SH-SY5Y (cell line): Measurements from ENCODE around the gene RPS4Y2.

Experiments
- GATA2 ChIP-seq: IDR thresholded peaks from 2 replicates; pipeline ENCODE4 v1.6.1; 2011; ENCODE audit warnings: mild to moderate bottlenecking, low read depth, low read length
- GATA3 ChIP-seq: IDR thresholded peaks from 2 replicates; pipeline ENCODE4 v1.6.1; 2011; ENCODE audit warnings: low read depth, mild to moderate bottlenecking, low read length, moderate library complexity

Gene RPS4Y2

GRCh38 chrY:20755808-20756207 lies at the start of gene RPS4Y2:
Gene RPS4Y2, plus strand, starts transcription at chrY:20756108. Its CDS starts 56 bp downstream, at chrY:20756164.
- TF ChIP-seq GATA3 (no peak), GATA2 (no peak)

DNA sequence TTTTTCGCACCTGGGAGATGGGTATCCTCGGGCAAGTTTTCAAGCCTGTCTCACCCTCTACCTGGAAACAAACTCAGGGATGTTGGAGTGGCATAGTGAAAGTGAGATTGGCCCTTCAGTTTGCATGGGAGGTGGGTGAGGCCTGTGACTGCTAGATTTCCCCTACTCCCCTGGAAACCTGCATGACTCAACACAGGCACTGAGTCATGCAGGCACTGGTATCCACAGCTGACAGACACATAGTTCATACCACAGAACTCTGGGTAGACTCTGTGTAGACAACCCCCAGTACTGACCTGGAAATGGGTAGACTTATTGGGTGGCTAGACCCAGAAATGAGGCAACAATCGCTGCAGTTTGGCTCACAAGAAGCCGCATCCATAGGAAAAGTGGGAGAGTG lies 41.5 kb upstream of the RPS4Y2 start:
- TF ChIP-seq GATA3 (no peak), GATA2 (no peak)

DNA sequence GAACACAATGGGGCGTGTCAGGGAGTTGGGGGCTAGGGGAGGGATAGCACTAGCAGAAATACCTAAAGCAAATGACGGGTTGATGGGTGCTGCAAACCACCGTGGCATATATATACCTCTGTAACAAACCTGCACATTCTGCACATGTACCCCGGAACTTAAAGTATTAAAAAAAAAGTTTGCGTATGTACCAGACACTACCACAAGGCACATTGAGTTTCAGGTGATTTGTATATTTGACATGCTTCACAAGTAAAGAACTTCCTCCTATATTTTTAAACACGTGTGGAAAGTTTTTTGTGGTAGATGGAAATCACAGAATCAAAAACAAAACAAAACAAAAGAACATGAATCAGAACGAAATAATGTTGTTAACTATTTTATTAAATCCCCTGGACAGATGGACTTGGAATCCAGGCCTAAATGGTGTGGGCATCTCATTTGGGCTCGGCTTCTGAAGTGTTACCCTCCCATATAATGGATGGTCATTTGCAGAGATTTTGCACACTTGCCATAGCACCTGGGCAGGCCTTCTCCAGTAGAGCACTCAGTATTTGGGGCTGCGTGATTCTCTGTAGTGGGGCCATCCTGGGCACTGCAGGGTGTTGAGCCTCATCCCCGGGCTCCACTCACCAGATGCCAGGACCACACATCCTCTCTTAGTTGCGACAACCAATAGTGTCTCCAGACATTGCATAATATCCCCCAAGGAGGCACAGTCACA lies 29.6 kb upstream of the RPS4Y2 start:
- no peak for TF ChIP-seq GATA2
- TF ChIP-seq GATA3, result no peak

- TF ChIP-seq GATA2, result no peak
- TF ChIP-seq GATA3, result no peak
These were observed 20.7 kb upstream of the RPS4Y2 start for GRCh38 chrY:20735200-20735599.

GRCh38 chrY:20739806-20740205 lies 16.1 kb upstream of the RPS4Y2 start:
- TF ChIP-seq GATA3 (no peak), GATA2 (no peak)

DNA sequence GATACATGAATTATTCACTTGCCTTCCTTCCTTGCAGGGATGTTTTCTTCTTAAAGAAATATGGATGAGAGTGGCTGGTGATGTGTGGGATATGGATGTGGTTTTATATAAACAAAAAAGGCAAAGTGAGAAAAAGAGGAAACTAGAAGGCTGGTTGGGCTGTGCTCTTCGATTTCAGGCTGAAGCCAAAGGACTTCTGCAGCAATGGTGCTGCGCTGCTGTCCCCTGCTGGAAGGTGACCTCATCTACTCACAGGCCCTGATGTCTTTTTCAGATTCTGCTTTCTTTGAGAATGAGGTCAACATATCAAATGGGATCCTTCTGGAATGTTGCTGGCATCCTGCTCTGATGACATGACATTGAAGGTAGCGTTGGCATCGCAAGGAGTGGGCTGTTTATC lies 15.3 kb upstream of the RPS4Y2 start:
- TF ChIP-seq GATA2 (no peak), GATA3 (no peak)

DNA sequence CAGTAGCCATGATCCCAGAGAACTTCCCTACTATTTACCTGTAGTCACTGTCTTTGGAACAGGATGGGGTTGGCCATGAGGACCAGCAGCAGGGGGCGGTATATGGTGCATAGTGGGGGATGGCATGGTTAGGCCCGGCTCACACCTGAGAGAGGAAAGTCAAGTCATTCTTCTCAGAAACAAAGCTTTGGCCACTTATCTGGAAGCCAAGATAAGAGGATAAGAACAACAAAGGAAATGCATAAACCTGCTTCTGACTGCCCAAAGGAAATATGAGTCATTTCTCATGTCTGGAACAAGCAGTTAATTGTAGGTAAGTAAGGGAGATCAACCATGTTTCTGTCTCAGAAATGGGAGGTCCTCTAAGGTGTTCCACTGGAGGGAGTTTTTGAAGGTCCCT lies 10.8 kb upstream of the RPS4Y2 start:
- no peak for TF ChIP-seq GATA3
- no peak for TF ChIP-seq GATA2

DNA sequence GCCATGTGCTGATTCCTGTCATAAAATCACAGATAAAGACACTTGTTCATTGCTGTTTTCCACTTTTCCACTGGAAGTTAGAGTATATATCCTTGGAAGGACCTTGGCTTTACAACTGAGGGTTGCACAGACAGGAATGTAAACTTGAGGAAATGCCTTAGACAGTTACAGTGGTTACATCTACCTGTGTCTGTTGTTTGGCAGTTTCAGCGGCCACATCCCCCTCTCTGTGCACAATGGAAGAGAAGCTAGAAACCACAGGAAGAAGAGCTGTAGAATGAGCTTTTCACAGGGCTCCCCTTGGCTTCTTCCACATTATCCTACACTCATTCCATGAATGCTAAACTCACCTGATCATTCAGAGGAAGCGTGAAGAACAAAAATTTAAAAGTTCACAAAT lies 9.0 kb upstream of the RPS4Y2 start:
- no peak for TF ChIP-seq GATA3
- no peak for TF ChIP-seq GATA2

DNA sequence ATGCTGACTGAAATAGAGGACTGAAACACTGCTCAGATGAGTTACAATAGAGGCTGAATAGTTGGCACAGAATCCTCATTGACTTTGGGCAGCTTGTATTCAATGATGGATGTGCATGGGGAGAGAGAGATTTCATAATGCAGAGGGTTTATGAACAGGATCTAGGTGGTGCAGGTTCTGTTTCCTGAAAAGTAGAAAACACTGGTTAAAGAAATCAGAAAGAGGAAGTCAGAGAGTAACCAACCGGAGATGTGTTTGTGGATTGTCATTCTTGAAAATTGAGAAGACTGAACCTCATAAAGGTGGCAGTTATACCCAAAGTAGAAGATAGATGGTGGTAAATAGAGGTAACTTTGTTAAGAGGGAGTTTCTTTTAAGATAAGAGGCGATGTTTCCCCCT lies 8.0 kb downstream of the RPS4Y2 start:
- TF ChIP-seq GATA3 (no peak), GATA2 (no peak)

- TF ChIP-seq GATA3 (no peak), GATA2 (no peak)
These were observed 9.2 kb downstream of the RPS4Y2 start for GRCh38 chrY:20765117-20765516.

DNA sequence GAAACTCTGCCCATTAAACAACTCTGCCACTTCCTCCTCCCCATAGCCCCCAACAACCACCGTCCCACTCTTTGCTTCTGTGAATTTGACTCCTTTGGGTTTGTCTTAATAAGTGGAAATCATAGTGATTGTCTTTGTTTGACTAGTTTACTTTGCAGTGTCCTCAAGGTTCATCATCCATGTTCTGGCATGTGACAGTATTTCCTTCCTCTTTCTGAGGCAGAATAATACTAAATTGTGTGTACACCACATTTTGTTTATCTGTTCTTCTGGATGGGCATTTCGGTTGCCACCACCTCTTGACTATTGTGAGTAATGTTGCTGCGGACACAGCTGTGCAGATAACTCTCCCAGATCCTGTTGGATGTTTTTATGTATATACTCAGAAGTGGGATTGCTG lies 14.8 kb downstream of the RPS4Y2 start:
- TF ChIP-seq GATA2 (no peak), GATA3 (no peak)

- TF ChIP-seq GATA2 (no peak), GATA3 (no peak)
These were observed 20.2 kb downstream of the RPS4Y2 start for GRCh38 chrY:20776104-20776503.

DNA sequence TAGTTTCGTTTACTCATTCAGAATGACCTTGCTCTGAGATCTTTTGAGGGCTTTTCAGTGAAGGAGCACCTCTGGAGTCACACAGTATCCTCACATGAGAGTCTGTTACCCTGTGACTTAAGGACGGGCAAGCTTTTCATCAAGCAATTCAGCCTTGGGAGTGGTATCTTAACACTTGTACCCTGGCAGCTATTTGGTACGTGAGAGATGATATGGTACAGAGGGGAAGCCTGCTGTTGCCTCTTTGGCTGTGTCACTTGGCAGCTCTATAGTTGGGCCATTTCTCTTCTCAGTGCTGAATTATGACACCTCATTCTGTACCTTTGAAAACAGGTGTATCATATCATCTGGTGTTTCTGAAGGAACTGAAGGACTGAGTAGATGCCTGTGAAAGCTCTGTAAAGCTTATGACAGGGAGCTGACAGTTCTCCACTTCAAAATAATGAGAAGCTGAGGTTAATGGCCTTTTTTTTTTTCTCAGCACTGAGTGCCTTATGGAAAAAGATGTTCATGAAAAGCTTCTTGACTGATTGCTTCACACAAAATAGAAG lies 24.3 kb downstream of the RPS4Y2 start:
- TF ChIP-seq GATA2 (no peak), GATA3 (no peak)

GRCh38 chrY:20780776-20781175 lies 24.9 kb downstream of the RPS4Y2 start:
- TF ChIP-seq GATA2 (no peak), GATA3 (no peak)

GRCh38 chrY:20781408-20781807 lies 25.5 kb downstream of the RPS4Y2 start:
- TF ChIP-seq GATA2 (no peak), GATA3 (no peak)

- TF ChIP-seq GATA2, result no peak
- no peak for TF ChIP-seq GATA3
These were observed 29.1 kb downstream of the RPS4Y2 start for GRCh38 chrY:20784965-20785364.

DNA sequence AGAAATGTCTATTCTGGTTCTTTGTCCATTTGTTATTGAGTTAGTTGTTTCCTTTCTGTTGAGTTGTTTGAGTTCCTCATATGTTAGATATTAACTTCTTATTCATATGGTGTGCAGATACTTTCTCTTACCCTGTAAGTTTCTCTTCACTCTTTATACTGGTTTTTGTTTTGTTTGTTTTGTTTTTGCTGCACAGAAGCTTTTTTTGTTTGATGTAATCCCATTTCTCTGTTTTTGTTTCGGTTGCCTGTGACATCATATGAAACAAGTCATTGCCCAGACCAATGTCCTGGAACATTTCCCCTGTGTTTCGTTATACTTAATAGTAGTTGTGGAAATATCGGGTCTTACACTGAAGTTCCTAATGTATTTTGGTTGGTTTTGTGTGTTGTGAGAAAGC lies 31.2 kb downstream of the RPS4Y2 start:
- TF ChIP-seq GATA3 (no peak), GATA2 (no peak)
